Neutrophil (primary cell): ENCODE results near the gene RPTOR.
"Not testable (repeated sequence)": the region's sequence is repeated elsewhere in the genome, so short reads cannot be mapped to it uniquely, and the experiment has no call there.

Experiments used
- H3K27ac ChIP-seq: fragments of 200-600 bp; sonication (generic); 2 replicates; pipeline ENCODE4 v1.5.1; 2016; ENCODE audit warnings: mild to moderate bottlenecking, moderate library complexity
- H3K27me3 ChIP-seq: fragments of 200-600 bp; sonication (generic); 2 replicates; pipeline ENCODE4 v1.6.0; 2016; ENCODE audit warnings: mild to moderate bottlenecking
- H3K36me3 ChIP-seq: fragments of 200-600 bp; sonication (generic); 2 replicates; pipeline ENCODE4 v1.5.1; 2017
- H3K4me1 ChIP-seq, 2 experiments: fragments of 200-600 bp in 1 of 2; sonication (generic) in 1 of 2; 1 replicate in 1 of 2; 2 replicates in 1 of 2; pipeline versions ENCODE4 v1.5.1 to v1.6.1; 2013 to 2016; ENCODE audit warnings: low read depth in 1 of 2, low read length in 1 of 2, mild to moderate bottlenecking in 1 of 2, moderate library complexity in 1 of 2; ENCODE audit not compliant: control insufficient read depth in 1 of 2, insufficient read depth in 1 of 2
- H3K4me3 ChIP-seq, 2 experiments: fragments of 200-600 bp in 1 of 2; sonication (generic) in 1 of 2; 1 replicate in 1 of 2; 2 replicates in 1 of 2; pipeline ENCODE4 v1.5.1; 2013 to 2016; ENCODE audit warnings: low read depth in 1 of 2, low read length in 1 of 2, mild to moderate bottlenecking in 1 of 2, moderate library complexity in 1 of 2
- H3K9me3 ChIP-seq: fragments of 200-600 bp; sonication (generic); 2 replicates; pipeline ENCODE4 v1.5.1; 2016
- TF ChIP-seq, protein P1 (sequence below): fragments of 200-600 bp; sonication (generic); IDR thresholded peaks from 2 replicates; pipeline ENCODE4 v1.5.1; 2016; ENCODE audit warnings: antibody characterized with exemption

Gene RPTOR

DNA sequence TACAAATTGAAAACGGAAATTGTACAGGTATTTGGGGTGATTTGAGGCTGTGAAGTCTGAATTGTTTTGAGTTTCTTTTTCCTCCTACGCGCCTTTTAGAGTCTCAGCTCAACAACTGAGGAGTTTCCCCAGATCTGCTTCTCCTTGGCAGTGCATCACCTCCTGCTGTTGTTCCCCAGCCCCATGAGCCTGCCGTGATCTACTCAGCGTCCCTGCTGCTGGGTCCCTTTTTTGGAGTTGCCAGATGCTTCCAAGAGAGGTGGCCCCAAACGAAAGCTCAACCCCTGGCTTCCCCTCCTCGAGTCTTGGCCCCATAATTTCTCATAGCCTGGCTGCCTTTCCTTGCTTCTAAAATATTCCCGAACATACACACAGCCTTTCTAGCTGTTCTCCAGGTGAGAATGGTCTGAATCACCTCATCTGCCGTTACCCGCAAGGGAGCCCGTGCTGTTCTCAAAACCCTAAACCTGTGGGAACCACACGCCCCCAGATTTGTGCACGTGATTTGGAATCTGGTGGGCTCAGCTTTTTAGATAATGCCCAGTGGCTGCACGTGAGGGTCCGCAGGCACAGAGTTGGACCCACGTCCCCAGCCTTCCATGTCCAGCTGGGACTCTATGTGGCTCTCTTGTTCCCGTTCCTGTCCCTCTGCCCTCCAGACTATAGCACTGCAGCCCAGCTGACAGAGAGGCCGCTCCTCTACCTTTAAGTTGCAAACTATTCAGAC lies 267.9 kb downstream of the RPTOR start:
- TF ChIP-seq, protein P1, sequence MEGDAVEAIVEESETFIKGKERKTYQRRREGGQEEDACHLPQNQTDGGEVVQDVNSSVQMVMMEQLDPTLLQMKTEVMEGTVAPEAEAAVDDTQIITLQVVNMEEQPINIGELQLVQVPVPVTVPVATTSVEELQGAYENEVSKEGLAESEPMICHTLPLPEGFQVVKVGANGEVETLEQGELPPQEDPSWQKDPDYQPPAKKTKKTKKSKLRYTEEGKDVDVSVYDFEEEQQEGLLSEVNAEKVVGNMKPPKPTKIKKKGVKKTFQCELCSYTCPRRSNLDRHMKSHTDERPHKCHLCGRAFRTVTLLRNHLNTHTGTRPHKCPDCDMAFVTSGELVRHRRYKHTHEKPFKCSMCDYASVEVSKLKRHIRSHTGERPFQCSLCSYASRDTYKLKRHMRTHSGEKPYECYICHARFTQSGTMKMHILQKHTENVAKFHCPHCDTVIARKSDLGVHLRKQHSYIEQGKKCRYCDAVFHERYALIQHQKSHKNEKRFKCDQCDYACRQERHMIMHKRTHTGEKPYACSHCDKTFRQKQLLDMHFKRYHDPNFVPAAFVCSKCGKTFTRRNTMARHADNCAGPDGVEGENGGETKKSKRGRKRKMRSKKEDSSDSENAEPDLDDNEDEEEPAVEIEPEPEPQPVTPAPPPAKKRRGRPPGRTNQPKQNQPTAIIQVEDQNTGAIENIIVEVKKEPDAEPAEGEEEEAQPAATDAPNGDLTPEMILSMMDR: no peak
- no peaks in the 10 kb centered on the region for H3K36me3 ChIP-seq
- no peak overlapping the region for H3K4me3 ChIP-seq
- H3K27me3 ChIP-seq: no peaks in the 10 kb centered on the region
- H3K9me3 ChIP-seq: no peaks in the 10 kb centered on the region
- H3K27ac ChIP-seq: no peak overlapping the region
- peaks cover 0 to 3% of the 10 kb centered on the region in 2 experiments for H3K4me1 ChIP-seq

DNA sequence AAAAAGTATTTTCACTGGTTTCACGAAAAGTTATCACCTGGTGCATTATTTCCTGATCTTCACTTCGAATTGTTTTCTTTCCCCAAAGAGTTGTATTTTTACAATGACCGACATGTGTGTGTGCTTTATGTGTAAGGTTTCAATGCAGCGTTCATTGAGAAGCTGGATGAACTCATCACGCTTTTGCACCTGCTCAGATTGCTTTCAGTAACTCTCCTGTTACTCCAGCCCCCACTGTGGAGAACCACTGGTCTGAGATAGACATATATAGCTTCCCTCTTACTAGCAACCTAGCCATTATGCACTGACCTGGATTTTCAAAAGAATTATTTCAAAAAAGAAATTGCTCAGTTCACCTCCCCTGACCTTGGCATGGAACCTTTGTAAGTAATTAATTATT lies 268.7 kb downstream of the RPTOR start:
- Histone ChIP-seq H3K4me1 (peaks cover 6 to 11% of the 10 kb centered on the region in 2 experiments), H3K27ac (no peak overlapping the region), H3K36me3 (no peaks in the 10 kb centered on the region), H3K4me3 (no peak overlapping the region), H3K9me3 (no peaks in the 10 kb centered on the region), H3K27me3 (no peaks in the 10 kb centered on the region)
- TF ChIP-seq, protein P1: no peak

DNA sequence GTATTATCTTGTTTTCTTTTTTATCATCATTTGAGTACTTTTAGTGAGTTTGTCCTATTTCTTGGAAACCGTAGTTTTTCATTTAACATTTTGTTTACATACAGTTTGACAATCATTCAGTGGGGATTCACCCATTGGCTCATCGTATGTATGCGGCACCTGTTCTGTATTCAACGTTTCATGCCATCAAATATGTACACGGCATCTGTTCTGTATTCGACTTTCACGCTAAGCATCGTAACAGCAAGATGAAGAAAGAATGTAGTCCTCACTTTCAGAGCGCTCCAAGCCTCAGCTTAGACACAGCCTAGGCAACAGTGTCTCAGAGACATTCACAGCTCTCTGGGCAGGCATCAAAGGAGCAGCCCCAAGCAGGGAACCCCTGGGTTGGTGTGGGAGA lies 269.9 kb downstream of the RPTOR start:
- no peak overlapping the region for H3K4me3 ChIP-seq
- TF ChIP-seq, protein P1: no peak
- no peaks in the 10 kb centered on the region for H3K27me3 ChIP-seq
- no peaks in the 10 kb centered on the region for H3K36me3 ChIP-seq
- no peak overlapping the region for H3K27ac ChIP-seq
- no peaks in the 10 kb centered on the region for H3K9me3 ChIP-seq
- peaks cover 18 to 22% of the 10 kb centered on the region in 2 experiments for H3K4me1 ChIP-seq

- TF ChIP-seq, protein P1: no peak
- H3K27me3 ChIP-seq: no peaks in the 10 kb centered on the region
- no peak overlapping the region for H3K4me3 ChIP-seq
- no peak overlapping the region for H3K27ac ChIP-seq
- H3K4me1 ChIP-seq: peaks cover 25 to 30% of the 10 kb centered on the region in 2 experiments
- no peaks in the 10 kb centered on the region for H3K36me3 ChIP-seq
- H3K9me3 ChIP-seq: no peaks in the 10 kb centered on the region
Observed at GRCh38 chr17:80815151-80815681, 270.6 kb downstream of the RPTOR start.

DNA sequence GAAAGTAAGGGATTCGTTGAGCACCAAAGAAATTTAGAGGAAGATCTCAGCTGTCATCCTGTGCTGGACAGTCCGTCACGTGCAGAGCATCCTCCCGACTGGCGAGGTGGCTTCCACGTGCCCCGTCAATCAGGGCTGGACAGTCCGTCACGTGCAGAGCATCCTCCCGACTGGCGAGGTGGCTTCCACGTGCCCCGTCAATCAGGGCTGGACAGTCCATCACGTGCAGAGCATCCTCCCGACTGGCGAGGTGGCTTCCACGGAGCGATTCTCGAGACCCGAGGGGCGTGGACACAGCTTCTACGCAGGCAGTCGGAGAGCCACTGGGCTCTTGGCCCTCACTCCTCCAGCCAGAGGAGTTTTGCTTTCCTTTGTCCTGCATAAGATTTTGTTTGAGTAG lies 271.1 kb downstream of the RPTOR start:
- not testable (repeated sequence) for H3K27me3 ChIP-seq, H3K9me3 ChIP-seq, H3K27ac ChIP-seq, H3K36me3 ChIP-seq, H3K4me3 ChIP-seq
- peaks cover 30 to 35% of the 10 kb centered on the region in 2 experiments for H3K4me1 ChIP-seq
